Fibroblast of pulmonary artery (primary cell): ENCODE measurements around the gene LSR.
"Not testable (repeated sequence)": the region's sequence is repeated elsewhere in the genome, so short reads cannot be mapped to it uniquely, and the experiment has no call there.

Experiments
- DNase-seq: peaks from one replicate; pipeline ENCODE4 v3.0.0-alpha.2; 2010; ENCODE audit warnings: low read depth
- H3K4me3 ChIP-seq: replicated peaks from 2 replicates; pipeline ENCODE4 v1.5.1; 2011; ENCODE audit warnings: low read depth, mild to moderate bottlenecking, control low read depth, low read length, moderate library complexity
- TF ChIP-seq, protein P1 (sequence below): IDR thresholded peaks from 2 replicates; pipeline ENCODE4 v1.5.1; 2011; ENCODE audit warnings: mild to moderate bottlenecking, control low read depth, low read length, inconsistent platforms; ENCODE audit errors: missing control alignments

The LSR gene

DNA sequence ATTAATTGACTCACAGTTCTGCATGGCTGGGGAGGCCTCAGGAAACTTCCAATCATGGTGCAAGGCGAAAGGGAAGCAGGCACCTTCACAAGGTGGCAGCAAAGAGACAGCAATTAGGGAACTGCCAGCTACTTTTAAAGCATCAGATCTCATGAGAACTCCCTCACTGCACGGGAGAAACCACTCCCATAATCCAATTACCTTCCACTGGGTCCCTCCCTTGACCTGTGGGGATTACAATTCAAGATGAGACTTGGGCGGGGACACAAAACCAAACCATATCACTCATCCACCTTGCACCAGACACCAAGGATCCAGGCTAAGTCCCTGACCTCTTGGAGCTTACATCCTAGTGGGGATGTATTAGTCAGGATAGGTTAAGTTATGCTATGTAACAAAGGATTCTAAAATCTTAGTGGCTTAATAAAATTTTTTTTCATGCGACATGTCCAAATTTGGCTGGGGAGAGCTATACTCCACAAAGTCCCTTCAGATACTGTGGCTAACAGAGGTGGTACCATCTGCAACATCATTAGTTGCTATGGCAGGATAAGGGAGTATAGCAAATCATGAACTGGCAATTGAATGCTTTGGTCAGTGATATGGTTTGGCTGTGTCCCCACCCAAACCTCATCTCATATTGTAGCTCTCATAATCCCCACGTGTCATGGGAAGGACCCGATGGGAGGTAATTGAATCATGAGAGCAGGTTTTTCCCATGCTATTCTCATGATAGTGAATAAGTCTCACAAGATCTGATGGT, 12.0 kb upstream of the LSR start:
- no peak overlapping the region for H3K4me3 ChIP-seq
- DNase-seq, result no peak
- TF ChIP-seq, protein P1, sequence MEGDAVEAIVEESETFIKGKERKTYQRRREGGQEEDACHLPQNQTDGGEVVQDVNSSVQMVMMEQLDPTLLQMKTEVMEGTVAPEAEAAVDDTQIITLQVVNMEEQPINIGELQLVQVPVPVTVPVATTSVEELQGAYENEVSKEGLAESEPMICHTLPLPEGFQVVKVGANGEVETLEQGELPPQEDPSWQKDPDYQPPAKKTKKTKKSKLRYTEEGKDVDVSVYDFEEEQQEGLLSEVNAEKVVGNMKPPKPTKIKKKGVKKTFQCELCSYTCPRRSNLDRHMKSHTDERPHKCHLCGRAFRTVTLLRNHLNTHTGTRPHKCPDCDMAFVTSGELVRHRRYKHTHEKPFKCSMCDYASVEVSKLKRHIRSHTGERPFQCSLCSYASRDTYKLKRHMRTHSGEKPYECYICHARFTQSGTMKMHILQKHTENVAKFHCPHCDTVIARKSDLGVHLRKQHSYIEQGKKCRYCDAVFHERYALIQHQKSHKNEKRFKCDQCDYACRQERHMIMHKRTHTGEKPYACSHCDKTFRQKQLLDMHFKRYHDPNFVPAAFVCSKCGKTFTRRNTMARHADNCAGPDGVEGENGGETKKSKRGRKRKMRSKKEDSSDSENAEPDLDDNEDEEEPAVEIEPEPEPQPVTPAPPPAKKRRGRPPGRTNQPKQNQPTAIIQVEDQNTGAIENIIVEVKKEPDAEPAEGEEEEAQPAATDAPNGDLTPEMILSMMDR, result no peak

DNA sequence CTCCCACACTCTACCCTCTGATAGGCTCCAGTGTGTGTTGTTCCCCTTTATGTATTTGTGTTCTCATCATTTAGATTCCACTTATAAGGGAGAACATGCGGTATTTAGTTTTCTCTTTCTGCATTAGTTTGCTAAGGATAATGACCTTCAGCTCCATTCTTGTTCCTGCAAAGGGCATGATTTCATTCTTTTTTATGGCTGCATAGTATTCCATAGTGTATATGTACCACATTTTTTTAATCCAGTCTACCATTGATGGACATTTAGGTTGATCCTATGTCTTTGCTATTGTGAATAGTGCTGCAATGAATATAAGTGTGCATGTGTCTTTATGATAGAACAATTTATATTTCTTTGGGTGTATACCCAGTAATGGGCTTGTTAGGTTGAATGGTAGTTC, 9.2 kb upstream of the LSR start:
- H3K4me3 ChIP-seq, DNase-seq: not testable (repeated sequence)

DNA sequence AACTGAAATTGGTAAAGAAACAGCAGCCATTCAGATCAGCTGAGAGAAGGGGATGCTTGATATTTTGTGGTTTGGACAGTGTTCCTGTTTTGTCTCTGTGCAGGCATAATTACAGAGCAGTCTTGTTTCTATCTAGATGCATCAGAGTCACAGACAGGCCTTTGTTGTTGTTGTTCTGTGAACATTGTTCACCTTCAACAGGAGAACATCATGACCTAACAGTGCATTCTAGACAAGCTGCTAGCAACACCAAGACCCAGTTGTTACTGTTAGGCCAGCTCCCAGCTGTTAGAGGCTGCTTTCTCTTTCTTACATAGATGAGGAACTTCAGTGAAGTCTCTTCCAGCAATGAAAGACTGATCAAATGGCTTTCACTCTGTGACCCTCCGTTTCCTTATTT, 8.5 kb upstream of the LSR start:
- TF ChIP-seq, protein P1, result no peak
- H3K4me3 ChIP-seq, result no peak overlapping the region
- no peak for DNase-seq

DNA sequence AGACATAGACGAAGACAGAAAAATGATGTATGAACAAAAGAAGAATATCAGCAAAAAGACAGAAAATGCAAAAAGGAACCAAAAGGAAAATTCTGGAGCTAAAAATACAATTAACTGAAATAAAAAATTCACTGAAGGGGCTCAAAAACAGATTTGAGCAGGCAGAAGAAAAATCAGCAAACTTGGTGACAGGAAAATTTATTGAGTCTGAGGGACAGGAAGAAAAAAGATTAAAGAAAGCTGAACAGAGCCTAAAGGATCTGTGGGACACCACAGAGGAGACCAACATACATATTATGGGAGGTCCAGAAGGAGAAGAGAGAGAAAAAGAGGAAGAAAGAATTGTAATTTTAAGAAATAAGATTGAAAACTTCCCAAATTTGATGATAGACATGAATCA, 7.4 kb upstream of the LSR start:
- no peak overlapping the region for H3K4me3 ChIP-seq
- DNase-seq, result no peak
- TF ChIP-seq, protein P1, result no peak

DNA sequence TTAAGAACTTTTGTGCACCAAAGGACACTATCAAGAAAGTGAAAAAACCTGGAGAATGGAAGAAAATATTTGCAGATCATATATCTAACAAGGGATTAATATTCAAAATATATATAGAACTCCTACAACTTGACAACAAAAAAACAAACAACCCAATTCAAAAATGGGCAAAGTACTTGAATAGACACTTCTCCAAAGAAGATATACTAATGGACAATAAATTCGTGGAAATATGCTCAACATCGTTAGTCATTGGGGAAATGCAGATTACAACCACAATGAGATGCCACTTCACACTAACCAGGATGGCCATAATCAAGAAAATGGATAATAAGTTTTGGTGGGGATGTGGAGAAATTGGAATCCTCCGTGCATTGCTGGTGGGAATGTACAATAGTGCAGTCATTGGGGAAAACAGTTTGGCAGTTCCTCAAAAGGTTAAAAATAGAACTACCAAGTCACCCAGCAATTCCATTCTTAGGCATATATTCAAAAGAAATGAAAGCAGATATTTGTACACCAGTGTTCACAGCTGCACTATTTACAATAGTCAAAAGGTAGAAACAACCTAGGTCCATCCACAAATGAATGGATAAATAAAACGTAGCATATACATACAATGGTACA, 2.2 kb upstream of the LSR start:
- DNase-seq, result no peak
- TF ChIP-seq, protein P1, result no peak
- no peak overlapping the region for H3K4me3 ChIP-seq

DNA sequence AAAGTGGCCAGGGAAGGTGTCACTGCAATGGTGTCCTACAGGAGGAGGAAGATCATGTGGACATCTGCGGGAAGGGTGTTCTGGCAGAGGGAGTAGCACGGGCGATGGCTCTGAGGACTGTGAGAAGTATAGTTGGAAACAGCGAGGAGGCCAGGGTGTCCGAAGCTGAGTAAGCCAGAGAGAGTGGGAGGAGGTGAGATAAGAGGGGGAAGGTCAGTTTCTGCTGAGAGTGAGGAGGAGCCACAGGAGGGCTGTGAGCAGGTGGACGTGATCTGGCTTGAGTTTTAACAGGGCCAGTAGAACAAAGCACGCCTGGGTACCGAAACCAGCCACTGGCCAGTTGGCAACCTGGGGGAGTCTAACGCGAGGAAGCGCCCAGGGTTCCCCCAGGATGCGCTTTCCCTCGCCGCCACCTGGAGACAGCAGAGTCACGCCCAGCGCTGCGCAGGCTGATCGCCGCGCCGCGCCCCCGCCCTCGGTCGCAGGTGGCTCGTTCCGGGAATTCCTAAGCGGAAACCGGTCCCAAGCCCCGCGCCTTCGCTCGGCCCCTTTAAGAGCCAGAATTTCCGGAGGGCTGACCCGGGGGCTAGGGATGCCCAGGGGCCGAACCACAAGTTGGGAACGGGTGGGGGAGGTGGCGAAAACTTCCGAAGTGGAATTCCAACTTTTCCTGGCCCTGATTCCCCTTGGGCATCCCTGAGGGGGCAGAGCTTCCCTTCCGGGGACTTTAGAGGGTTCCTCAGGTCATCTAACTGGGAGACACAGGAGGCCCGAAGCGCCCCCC, 1.1 kb upstream of the LSR start:
- DNase-seq, result no peak
- H3K4me3 ChIP-seq, result no peak overlapping the region
- TF ChIP-seq, protein P1, result no peak

DNA sequence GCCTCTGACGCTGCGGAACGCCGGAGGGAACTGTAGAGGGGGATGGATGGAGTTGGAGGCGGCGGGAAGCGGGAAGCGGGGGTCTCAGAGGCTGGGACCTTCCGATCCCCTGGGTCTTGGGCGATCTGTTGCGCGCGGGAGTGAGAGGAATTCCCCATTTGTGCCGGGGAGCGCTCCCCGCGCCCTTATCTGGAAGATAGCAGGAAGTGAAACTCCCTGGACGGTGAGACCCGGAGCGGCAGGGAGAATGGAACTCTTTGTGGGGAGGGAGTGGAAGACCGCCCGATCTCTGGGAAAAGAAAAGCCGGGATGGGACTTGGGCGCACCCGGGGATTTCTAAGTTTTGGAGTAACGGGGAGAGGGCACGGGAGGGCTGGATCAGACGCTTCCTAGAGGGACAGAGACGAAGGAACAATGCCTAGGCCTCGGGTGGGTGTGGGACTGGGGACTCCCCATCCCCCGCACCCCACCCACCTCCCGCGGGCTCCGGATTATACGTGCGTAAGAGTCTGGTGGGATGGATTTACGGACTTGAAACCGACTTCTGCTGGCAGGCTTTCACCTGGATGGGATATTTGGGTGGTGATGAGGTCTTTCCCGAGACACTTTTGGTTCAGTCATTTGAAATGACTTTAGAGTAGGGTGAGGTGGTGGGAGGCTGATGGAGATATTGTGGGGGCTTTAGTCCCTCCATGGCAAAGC, 495 bp downstream of the LSR start:
- TF ChIP-seq, protein P1, result no peak
- no peak overlapping the region for H3K4me3 ChIP-seq
- DNase-seq, result no peak
